ENCODE measurements around the gene NRF1.

Gene NRF1

DNA sequence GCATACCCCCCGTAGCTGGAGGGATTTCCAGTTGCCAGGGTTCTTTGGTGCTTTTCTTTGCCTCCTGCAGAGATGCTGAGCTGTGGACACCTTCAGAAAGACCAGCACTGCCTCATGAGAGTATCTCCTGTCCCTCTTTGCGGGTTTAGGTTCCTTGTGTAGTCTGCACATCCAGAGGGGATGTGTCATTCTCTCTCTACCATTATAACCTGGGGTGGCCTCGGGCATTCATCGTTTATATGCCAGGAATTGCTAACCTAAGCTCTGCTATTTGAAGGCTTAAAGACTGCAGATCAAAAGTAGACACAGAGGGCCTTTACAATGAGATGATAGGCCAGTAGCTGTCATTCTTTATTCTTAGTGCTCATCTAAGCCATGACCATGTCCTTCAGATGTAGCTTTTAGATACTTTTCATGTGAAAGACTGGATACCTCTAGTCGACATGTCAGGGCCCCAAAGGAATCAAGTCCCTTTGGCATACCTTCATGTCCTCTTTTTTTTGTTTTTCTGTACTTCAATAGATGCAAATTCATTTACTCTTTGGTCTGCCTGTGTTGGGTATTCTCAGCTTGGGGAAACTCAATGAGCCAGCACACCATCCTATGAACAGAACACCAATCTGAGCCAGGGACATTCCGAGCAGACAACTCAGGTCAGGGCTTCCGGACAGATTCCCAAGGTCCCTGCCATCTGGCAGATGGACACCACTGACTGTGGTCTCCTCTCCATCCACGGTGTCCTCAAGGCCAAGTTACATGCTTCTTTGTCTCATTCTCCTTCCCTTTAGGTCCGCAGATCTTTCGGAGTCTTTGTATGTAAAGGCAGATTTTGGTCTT, 129.3 kb downstream of the NRF1 start:
- DNase-seq (ENCODE audit: low spot score): no peak

DNA sequence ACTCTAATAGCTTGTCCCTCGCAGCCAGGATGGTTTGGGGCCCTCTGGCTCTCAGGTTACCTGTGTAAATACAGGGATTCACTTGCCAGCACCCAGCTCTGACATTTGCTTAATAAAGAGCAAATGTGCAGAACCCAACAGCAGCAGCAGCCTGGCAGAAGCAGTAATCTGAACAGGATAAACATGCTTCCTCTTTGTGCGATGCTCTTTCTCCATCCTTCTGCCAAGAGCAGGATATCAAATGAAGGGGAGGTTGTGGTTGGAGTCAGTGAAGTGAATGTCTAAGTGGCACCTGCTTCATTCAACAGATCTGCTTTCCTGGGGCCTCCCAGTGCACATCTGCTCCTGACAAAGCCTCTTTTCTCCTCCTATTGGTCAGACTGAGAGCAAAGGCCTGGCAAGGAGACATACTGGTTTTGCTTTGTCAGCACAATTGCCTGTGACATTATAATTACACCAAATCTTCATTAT, 130.3 kb downstream of the NRF1 start:
- DNase-seq (ENCODE audit: low spot score): no peak

DNA sequence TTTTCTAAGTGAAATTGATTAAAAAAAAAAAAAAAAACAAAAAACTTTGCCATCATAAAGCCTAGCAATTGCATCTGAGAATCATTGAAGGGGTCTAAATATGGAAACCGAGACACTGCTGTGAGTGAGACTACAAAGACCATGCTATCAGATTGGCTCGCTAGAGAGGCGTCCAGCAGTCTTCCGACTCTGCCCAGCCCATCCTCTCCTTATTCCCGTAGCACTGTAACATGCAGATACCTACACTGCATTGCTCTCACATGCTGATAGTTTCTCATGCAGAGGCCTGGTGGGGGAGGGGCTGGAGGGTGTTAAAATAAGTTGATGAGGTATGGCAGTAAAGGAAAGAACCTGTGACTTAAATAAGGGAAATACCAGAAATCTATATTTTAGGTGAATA, 130.7 kb downstream of the NRF1 start:
- DNase-seq (ENCODE audit: low spot score): no peak

DNA sequence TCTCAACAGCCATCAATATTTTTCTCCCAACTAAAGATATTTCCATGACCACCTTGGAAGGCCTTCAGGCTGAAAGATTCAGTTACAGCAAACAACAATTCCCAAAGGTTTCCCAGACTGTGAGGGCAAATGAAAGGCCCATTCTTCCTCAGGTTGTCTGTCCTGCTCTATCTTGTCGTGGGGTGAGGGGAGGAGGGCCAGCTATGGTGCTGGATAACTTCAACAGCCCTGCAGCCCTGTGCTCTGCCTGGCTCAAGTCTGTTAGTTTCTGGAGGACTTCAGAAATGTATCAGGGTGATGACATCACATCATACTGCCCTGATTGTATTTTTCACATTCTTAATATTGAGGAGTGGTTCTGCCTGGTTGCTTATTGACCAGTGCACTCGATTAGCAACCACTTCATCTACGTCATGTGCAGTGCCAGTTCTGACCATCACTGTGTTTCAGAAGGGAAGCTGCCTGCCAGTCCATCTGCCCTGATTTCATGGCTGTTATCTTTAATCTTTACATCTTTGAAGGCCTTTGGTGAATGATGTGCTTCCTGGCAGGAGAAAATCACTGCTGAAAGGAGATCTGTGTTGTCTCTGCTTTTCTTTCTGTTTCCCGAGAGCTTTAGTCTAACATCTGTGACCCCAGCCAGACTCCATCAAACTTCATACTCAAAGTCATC, 135.5 kb downstream of the NRF1 start:
- DNase-seq (ENCODE audit: low spot score): no peak

DNA sequence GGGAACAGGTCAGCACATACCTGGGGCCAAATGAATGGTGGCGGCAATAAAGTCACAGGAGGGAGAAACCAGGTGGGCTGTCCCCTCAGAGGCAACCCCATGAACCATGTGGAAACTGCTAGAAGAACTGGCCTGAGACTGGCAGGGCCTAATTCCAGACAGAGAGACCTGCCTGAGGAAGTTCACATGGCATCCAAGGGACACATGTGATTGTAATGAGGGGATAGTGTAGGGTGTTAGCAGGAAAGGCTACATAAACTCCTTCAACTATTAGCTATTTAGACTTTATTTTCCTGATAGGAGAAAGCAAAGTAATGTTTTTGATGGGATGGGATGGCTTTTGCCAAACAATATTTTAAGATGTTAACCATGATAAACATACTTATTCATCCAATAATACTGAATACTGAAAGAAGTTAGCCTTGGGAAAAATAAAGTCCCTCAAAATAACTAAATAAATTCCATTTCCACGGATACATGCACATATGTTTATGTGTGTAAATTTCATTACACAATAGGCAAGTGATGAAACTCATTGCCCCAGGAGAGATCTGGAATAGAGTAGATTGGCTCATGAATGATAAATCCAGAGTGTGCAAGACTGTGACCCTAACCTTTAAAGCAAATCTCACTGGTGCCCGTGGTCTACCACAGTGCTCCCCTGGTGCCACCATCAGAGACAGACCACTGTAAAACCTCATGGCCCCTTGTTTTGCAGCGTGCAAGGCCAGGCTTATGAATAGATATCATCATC, 137.0 kb downstream of the NRF1 start:
- DNase-seq (ENCODE audit: low spot score): no peak

DNA sequence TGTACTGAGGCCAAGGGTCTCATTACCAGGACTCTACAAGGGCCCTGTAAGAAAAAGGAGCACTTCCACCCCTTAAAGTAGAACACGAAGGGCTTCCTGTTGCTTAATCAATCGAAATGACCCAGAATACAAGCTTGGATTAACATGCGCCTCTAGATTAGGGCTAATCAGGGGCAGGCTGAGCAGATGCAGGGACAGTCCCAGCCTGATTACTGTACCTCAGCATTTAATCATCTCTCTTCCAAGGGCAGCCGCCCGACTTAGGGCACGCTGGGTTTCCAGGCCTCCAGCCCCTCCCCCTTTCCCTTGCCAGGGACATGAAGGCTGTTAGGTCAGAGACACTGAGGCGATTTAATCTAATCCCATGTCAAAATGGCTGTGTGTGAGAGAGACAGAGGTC, 138.6 kb downstream of the NRF1 start:
- DNase-seq (ENCODE audit: low spot score): no peak

DNA sequence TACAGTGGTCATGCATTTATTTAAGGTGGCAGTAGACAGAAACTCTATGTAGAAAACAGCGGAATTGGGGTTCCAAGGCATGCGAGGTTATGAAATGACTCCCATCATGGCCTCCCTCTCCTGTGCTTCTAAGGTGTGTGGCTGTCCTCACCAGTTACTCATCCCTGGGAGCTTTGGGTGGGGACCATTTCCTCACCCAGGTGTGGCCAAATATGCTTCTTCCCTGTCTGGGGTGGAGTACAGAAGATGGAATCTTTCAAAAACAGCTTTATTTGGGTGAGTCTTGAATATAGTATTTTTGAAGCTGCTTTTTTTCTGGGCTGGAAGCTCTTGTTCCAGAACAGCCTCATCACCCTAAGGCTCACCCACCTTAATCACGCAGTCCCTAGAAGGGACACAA, 139.0 kb downstream of the NRF1 start:
- DNase-seq (ENCODE audit: low spot score): no peak

DNA sequence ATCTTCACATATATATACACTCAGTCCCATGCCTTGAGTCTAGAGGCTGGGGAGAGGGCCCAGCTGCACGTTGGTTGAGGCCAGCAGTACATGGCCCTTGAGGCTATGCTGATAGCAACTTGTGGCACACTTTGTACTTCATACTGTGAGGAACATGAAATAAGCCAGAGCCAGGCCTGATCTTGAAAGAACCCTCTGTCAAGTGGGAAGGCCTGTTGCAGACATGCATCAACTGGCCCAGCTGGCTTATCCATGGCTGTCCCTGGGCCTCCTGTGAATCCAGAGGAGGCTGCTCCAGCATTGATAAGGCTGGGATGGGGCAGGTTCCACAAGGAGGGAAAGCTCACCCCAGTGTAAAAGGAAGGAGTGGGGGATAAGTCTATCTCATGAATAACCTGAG, 140.4 kb downstream of the NRF1 start:
- DNase-seq (ENCODE audit: low spot score): no peak

DNA sequence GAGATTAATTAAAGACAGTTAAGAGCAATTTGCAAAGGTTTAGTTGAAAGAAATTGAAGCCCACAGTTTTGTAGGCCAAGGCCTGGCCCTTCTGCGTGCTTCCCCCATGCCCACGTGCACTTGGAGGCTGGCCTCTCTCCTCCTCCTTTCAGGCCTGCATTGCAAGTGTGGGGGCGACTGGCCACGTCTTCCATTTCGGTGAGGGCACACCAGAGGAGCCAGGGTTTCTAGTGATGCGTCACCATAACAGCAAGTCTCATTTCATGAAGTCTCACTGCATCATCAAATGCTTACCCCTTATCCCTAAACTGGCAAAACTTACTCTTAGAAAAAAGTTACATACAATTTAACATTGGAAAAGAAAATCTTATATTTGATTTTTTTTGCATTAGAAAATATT, 141.2 kb downstream of the NRF1 start:
- no peak for DNase-seq (ENCODE audit: low spot score)

DNA sequence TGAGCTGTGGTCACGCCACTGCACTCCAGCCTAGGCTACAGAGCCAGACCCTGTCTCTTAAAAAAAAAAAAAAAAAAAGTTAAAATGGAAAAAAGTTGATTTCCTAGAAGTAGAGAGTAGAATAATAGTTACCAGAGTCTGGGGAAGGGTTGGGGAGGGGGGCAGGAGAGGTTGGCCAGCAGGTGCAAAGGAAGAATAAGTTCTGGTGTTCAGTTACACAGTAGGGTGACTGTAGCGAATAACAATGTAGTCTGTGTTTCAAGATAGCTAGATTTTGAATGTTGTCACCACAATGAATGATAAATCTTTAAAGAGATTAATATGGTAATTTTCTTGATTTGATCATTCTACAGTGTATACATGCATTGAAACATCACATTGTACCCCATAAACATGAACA, 142.9 kb downstream of the NRF1 start:
- no peak for DNase-seq (ENCODE audit: low spot score)

DNA sequence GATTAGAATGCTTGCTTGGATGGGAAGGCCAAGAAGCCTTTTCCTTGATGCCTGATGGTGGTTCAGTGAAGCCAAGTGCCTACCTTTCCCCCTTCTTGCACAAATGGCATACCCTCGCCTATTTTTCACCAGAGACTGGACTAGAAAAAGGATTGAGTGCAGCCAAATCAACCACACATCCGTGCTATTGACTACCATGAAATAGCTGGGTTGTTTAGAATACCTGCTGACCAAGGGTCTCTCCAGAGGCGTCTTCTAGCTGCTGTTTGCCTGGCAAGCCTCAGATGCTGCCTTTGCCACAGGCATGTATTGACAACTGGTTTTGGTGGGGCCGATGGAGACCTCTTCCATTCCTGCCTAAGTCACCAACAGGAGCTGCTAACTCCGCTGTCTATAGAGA, 146.5 kb downstream of the NRF1 start:
- DNase-seq (ENCODE audit: low spot score): no peak

DNA sequence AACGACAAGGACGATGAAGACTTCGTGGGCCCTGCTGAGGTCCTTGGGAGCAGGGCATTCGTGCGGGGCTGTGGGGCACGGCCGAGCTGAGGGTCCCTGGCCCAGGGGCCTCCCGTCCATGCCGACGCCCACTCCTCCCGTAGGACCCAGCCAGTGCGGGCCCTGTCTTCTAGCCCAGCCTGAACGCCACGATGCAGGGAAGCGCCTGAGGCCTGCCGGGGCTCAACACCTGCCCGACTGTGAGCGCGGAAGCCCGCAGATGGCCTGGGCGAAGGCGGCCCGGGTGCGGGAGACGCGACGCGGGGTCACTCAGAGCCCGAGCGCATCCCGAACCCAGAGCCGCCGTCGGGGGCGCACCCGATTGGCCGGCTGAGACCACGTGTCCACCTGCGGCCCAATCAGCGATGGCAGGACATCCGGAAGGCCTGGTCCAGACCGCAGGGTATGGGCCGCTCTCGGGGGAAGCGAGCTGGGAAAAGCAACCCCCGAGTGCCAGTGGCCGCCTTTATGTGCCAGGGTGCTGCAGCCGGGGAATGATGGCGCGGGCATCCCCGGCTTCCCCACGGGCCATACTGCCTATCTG, 151.0 kb downstream of the NRF1 start:
- no peak for DNase-seq (ENCODE audit: low spot score)

DNA sequence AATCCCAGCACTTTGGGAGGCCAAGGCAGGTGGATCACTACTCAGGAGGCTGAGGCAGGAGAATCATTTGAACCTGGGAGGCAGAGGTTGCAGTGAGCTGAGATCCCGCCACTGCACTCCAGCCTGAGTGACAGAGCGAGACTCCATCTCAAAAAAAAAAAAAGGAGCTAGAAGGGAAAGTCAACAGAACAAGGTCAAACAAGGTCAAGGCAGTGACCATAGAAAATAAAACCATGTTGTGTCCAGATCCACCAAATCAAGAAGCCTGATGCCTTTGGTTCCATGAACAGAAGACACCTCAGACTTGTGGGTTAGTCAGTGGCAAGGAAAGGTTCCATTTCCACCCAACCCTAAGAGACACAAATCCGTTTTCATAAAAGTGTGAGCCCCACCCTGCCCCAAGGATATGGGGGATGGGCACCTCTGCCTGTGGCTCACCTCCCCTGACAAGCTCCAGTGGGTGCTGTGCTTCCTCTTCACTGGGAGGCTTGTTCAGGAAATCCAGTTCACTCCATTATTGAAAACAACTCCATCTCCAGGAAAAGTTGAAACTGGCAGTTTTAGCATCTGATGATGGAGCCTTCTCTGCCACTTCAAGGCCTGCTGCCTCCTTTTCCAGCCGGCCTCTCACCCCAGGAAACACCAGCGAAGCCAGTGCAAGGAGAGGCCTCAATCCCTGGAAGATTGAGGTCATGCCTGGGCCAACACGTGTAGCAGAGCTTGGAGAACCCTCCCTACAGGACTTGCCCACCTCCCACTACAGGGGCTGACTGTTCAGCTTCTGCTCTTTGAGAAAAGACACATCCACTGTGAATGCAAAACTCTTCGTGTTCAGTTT, 152.9 kb downstream of the NRF1 start:
- DNase-seq (ENCODE audit: low spot score): no peak

DNA sequence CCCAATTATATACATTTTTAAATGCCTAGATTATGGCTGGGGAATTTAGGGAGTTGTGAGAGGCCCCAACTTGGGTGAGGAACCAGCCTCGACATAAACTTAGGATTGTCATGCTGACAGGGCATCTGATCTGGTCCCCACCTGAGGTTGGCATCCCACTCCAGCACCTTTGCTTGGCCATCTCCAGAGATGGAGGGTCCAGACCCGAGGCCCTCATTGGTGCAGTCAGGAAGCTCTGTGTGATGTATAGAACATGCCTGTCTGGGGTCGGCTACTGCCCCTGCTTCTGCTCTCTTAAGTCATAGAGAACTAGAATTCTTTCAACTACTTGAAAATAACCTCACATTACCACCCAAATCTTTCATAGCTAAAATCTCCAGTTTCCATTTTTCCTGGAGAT, 153.8 kb downstream of the NRF1 start:
- no peak for DNase-seq (ENCODE audit: low spot score)

DNA sequence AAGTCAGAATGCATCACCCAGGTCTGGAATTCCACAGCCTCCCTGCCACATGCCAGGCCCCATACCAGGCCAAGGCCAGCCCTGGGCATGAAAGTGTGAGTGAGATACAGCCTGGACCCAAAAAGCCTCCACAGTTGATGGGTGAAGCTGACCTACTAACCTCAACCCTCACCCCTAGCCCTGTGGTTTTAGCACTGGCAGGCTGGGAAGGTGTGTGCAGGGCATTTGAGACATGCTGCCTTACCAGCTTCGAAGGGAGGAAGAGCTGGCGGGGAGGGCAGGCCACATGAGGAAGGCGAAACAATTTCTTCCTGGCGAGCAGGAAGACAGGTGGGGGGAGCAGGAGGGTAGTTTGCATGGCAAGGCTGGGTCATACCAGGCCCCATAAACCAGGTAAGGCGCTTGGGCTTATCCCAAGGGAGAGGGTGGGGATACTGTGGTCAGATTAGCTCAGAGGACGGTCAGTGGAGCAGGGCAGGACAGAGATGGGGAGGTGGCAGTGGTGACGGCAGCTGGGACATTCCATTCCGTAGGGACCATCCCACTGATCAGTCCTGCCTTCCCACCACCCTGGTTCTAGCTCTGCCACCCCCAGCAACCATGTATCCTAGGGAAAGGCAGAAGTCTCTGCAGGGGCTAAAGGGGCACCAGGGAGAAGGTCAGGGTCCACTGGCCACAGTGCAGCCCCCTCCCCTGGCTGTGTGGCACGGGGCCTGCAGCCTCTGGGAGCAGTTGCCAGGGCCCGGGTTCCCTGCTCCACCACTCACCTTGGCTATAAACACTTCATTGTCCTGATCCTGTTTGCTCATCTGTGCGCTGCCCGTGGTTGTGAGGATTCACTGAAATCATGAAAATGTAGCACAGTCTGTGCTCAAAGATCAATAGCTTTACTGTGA, 155.8 kb downstream of the NRF1 start:
- no peak for DNase-seq (ENCODE audit: low spot score)

DNA sequence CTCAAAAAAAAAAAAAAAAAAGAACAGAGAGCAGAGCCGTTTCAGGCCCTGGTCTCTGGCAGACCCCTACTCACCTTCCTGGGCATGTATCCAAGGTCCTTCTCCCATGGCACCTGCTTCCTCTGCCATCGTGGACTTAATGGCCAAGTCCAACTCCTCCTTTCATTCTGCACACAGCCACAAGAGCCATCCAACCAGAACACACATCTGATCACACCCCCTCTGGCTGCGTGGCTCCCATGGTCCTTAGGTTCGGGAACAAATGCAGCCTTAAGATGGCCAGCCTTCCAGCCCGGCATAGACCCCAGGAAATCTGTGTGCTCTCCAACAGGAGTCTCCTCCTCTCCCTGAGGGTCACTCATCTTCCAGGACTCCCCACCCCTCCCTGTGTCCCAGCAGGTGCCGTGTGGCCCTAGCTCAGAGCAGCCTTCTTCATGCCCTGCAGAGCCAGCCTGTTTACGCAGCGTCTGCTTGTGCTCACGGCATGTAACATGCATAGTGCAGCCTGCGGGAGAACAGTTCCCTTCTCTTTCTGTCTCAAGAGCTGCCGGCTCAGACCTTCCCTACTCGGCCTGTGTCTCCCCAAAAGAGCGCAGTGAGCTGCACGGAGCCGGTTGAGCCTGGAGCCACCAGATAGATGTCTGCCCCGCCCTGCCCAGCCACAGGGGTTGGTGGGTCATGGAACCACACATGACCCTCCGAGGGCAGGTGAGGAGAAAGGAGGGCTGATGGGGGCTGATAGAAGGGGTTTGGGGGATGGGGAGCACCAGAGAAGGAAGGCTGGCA, 157.3 kb downstream of the NRF1 start:
- DNase-seq (ENCODE audit: low spot score): no peak

DNA sequence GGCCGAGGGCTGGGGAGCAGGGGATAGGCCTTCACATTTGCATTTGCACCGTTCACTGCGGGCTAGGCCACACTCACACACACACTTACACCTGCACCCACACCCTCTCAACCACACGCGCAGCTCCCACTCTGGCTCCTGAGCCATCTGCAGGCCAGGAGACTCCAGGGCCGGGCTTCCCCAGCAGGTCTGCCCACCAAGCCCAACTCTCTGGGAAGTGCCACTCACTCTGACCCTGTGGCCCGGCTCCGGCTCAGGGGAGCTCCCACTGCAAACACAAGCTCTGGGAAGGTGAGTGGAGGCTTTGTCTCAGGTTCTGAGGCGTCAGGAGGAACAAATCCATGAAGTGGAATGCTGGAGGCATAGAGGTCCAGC, 157.9 kb downstream of the NRF1 start:
- DNase-seq (ENCODE audit: low spot score): no peak

DNA sequence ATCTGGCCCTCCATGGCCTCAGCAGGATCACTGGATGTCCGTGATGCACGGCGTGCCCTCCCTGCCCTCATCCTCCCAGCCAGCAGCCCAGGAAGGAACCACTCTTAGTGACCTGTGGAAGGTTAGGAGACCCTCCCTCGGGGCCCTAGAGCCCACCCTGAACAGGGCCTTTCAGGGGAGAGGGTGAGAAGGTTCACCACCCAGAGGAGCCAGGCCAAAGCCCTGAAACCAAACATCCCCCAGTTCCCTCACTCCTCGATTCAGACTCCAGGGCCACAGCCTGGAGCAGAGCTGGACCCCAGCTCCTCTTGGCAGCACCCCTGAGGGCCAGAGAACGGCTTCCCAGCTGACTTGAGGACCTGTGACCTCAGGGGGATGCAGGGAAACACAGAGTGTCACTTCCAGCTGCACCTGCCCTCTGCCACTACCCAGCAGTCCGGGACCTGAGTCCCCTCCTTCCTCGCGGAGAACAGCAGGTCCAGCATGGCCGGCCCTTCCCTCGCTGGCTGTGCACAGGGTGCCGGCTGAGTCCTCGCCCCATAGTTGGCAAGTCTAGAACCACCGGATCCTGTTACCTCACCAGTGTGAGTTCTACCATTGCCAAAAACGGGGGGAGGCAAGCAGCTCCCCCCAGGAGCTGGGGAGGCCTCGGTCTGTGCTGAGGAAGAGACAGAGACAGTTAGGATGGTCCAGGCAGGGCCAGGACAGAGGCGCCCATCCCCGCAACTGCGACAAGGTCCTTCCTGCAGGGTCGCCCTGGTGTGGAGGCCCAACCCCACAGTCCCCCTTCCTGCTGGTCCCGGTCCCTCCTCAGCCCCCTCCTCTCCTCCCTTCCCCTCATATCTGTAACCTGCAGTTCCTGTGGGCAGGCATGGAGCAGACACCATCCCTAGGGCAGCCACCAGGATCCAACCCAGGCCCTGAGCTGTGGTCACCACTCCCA, 158.6 kb downstream of the NRF1 start:
- no peak for DNase-seq (ENCODE audit: low spot score)
